DMS53 treated with DMSO at 0.1 percent for 48 hours (cell line): ENCODE data around the gene CD164L2.
"Not testable (repeated sequence)": the region's sequence is repeated elsewhere in the genome, so short reads cannot be mapped to it uniquely, and the experiment has no call there.

Experiments used
- DNase-seq: peaks from one replicate; lab custom pipeline; 2025; ENCODE audit not compliant: unreplicated experiment; lab: John Stamatoyannopoulos, UW

Gene CD164L2

DNA sequence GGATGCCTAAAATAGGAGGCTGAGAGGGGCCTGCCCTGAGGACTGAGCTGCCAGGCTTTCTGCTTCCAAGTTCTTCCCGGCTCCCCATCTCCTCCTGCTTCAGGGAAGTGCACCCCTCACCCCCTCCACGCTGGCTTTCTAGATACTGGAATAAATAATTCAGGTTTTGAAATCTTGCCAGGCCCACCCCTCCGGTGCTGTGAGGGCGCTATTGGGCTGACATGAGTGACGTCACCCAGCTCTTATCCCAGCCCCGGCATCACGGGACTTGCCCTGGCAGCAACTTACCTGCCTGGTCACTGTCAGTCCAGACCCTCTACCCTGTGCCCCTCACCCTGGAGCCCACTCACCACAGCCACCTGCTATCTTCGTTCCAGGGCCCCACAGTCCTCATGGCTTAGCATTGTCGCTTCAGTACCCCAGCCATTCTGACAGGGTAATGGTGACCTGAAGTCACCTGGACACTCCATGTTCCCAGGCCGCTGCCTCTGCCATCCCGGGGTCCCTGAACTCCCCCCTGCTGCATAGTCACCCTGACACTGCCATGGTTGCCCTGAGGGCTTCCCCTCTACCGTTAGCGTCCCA is 8.5 kb upstream of the CD164L2 start:
- no peak for DNase-seq

GRCh38 chr1:27388337-27389005 is 5.3 kb upstream of the CD164L2 start:
- DNase-seq = peak; percentile 61

- not testable (repeated sequence) for DNase-seq
These were observed 1.7 kb upstream of the CD164L2 start for GRCh38 chr1:27384797-27385196.

DNA sequence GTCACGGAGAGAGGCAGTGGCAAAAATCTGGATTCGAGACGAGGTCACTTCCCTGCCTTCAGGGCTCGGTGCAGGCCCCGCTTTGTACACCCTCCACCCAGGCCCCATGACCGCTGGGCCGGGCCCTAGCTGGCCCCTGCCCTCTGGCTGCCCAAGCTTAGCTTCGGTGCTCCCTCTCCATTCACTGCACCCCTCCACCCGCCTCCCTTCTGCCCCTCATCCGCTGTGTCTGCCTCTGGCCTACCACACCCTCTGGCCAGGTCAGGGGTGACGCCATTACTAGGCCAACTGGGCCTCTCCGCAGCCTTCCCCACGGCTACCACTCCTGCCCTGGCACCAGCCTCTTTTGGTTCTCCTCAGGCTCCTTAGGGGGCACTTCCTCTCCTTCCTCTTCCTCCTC is 528 bp upstream of the CD164L2 start:
- no peak for DNase-seq

DNA sequence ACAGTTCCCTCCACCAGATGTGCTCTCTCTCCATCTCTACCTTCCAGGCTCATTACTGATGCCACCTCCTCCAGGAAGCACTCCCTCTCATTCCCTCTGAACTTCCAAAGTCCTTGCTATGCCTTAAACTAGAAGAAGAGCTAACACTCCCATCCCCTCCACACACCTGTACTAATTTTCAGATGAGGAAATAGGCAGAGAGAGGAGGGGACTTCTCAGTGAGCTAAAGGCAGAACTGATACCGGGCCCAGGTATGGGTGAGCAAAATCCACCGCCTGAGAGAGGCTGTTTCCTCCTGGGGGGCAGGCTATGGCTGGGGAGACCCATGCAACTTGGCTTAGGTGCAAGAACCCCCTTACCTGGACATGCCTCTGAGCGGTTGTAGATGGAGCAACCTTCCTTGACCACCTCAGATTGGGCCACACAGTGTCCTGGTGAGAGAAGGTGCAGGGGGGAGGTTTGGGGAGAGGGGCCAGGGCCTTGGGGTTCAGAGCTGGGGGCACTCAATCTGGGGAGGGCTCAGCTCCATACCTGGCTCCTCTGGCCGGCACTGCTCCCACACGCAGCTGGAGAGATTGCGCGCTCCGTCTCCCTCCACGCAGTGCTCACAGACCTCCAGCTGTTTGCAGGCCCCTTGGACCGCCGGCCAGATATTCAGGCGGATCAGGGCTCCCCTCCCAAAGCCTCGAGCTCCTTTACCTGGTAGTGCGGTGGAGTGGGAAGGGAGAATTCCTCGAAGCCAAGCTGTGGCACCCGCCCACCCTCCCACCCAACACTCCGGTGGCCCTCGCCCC is 967 bp downstream of the CD164L2 start:
- DNase-seq = no peak

DNA sequence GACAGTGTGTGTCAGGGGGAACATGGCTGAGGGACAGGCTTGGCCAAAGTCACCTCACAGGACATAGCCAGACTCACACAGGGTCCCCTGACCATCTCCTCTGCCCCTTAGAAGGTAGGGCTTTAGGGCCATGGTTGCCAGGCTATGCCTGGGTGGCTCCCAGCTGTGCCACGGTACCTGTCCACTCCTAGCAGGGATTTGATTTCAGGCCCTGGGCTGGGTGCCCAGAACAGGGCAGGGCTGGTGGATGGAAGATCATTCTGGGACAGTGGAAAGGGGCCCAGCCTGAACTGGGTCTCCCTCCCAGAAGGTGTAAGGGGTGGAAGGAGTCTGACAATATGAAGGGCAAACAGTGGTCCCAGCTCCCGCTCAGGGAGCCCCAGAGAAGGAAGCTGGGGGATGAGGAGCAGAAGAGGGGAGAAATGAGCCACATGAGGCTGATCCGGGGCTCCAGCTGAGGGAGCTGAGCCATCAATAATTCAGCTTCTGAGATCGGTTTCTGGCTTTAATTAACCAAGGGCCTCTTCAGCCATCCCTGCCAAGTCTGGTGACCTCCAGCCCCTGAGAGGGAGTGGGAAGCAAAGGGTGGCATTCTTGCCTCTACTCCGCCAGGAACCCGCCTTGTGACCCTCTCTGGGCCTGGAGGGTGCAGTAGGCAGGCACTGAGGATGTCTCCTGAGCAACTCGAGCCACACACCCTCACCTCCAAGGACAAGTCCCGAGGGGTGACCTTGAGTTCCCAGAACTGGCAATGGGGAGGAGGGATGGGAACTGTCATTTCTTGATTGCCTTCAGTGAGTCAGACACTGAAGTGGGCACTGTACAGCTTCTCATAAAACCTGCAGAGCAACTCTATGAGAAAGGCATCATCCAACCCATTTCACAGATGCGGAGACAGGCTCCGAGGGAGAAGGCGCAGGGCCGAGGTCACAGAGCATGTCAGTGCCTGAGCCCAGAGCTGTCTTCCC is 2.1 kb downstream of the CD164L2 start:
- DNase-seq = no peak

DNA sequence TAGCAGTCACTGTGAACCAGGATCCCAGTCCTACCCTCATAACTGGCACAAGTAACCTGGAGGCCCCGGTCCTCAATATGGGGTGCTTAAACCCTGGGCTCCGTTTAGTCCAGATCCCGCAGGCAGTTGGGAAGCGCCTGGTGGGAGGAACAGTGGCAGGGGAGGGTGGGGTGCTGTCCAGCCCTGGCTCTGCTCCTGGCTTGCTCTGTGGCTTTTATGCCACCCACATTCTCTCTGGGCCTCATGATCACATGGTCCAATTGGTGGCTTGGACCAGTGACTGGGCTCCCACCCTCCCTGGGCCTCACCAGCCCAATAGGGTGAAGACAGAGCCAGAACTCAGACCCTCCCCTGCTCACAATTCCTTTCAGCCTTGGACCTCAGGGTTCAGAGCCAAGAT is 2.9 kb downstream of the CD164L2 start:
- DNase-seq = no peak

- no peak for DNase-seq
These were observed 3.5 kb downstream of the CD164L2 start for GRCh38 chr1:27379564-27380122.

GRCh38 chr1:27377760-27378495 is 5.2 kb downstream of the CD164L2 start:
- DNase-seq = no peak

GRCh38 chr1:27374362-27375086 is 8.6 kb downstream of the CD164L2 start, which contains the start of gene FCN3:
Gene FCN3, minus strand, starts transcription at chr1:27374824. Its CDS starts 6 bp downstream, at chr1:27374818.
- DNase-seq = no peak

DNA sequence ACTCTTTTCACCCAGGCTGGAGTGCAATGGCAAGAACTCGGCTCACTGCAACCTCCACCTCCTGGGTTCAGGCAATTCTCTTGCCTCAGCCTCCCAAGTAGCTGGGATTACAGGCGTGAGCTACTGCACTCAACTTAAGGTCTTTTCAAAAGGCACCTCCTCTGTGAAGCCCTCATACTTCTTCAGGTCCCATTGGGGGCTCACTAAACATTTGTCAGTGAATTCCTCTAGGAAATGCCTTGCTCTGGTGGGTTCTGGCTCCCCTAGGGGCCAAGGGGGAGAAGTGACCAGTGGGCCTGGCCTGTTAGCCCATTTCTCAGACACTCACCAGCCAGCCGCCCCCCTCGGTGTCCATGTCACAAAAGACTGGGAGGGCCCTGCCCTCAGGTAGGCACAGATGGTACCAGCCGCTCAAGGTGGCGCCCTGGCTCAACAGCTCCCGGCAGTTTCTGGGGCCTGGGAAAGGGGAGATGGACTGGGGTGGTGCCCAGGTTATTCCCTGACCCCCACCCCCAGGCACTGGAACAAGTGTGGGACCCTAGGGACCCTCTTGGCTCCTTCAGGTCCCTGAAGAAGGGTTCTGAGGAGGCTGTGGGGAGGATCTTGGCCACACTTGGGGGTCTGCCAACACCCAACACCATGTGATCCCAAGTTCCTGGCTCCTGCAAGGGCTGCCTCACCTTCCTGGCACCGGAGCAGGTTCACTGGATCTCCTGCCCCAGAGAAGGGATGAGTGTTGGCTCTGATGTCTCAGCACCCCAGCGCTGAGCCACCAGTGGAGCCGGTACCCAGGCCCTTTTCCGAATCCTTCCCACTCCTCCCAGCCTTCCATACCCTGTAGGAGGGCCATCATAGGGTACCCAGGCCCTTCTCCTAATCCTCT is 10.1 kb downstream of the CD164L2 start:
- no peak for DNase-seq

- DNase-seq = no peak
These were observed 10.9 kb downstream of the CD164L2 start for GRCh38 chr1:27372022-27372807.

- peak; percentile 14 for DNase-seq
These were observed 14.1 kb downstream of the CD164L2 start for GRCh38 chr1:27368869-27369582.

- no peak for DNase-seq
These were observed 15.9 kb downstream of the CD164L2 start for GRCh38 chr1:27367160-27367650.

- DNase-seq = peak; percentile 62
These were observed 16.5 kb downstream of the CD164L2 start, which contains the start of gene MAP3K6 for GRCh38 chr1:27366411-27367159. Gene MAP3K6, minus strand, starts transcription at chr1:27366961. Its CDS starts 364 bp downstream, at chr1:27366597.

DNA sequence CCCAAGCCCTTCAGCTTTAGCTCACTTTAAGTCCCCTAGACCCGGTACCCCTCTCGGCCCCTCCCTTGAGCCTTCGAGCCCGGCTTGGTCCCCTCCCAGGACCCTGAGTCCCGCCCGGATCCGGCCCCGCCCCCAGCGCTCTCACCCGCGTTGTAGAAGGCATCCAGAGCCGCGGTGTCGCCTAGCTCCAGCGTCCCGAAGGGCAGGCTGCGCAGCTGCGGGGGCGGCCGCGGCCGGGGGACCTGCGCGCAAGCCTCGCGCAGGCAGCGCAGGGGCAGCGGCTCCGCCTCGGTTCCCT is 17.1 kb downstream of the CD164L2 start:
- DNase-seq = peak; percentile 58
